Activated B cell treated with CpG ODN at 0.5 μM for 24 hours (primary cell): ENCODE data around the gene GRPEL1. TPM values are rescaled to one million over a fixed set of nuclear protein-coding genes. Genes with fewer than 3 reads are reported as not detected.

Experiments used
- ATAC-seq: fragments of 200-7000 bp; cut with Tn5 transposase; one replicate; pipeline ENCODE4 v1.10.0; 2021; ENCODE audit warnings: low read depth, mild to moderate bottlenecking, moderate library complexity
- CTCF ChIA-PET: fragments of 350-600 bp; sonication (Branson Sonifier 250); formaldehyde crosslinking; loops from one replicate; lab custom pipeline; 2021; ENCODE audit warnings: antibody characterized with exemption; lab: Charles Lee
- POLR2A ChIA-PET: fragments of 350-600 bp; sonication (Branson Sonifier 250); formaldehyde crosslinking; loops from one replicate; lab custom pipeline; 2021; ENCODE audit warnings: antibody characterized with exemption; lab: Charles Lee
- DNase-seq: peaks from one replicate; pipeline ENCODE4 v3.0.0; 2022
- H3K27ac Mint-ChIP-seq: one replicate; pipeline ENCODE4 v1.8.0; 2020; ENCODE audit warnings: mixed read lengths
- H3K27me3 Mint-ChIP-seq: one replicate; pipeline ENCODE4 v1.8.0; 2021; ENCODE audit warnings: mixed read lengths
- H3K36me3 Mint-ChIP-seq: one replicate; pipeline ENCODE4 v1.8.0; 2021; ENCODE audit warnings: low read depth, mixed read lengths
- H3K4me1 Mint-ChIP-seq: one replicate; pipeline ENCODE4 v1.8.0; 2021; ENCODE audit warnings: mixed read lengths
- H3K4me3 Mint-ChIP-seq: one replicate; pipeline ENCODE4 v1.8.0; 2020; ENCODE audit warnings: mild to moderate bottlenecking, mixed read lengths
- H3K9me3 Mint-ChIP-seq: one replicate; pipeline ENCODE4 v1.8.0; 2020; ENCODE audit warnings: mixed read lengths
- CTCF ChIP-seq: fragments of 200-600 bp; IDR thresholded peaks from one replicate; pipeline ENCODE4 v1.8.0; 2022; ENCODE audit warnings: antibody characterized with exemption, mild to moderate bottlenecking
- intact Hi-C: fragments of 100-400 bp; cut with micrococcal nuclease; formaldehyde crosslinking; loops from one replicate; pipeline ENCODE4 v1.15.1; 2024
- total RNA-seq: library from RNA; stranded (reverse); gene quantifications from 2 replicates; pipeline ENCODE4 v1.2.3, GENCODE V29; 2022

The GRPEL1 gene
- total RNA-seq, 1 donor from 2014 or later, result 31.8 TPM

GRCh38 chr4:7070729-7071511, 3.1 kb upstream of the GRPEL1 start:
- peaks cover 7% of the 10 kb centered on the region for H3K36me3 Mint-ChIP-seq
- DNase-seq (peak; percentile 80), ATAC-seq (peak; percentile 29)
- CTCF ChIA-PET, result interaction anchor here (0.6 to 6.9 kb wide), 28 partner anchors 12 to 821 kb away, joined by 3 to 77 read pairs (median 4); partner anchors contain the start of genes BLOC1S4, MRFAP1L1, TADA2B and TBC1D14
- H3K27me3 Mint-ChIP-seq, result no peaks in the 10 kb centered on the region
- H3K4me3 Mint-ChIP-seq, result no peak overlapping the region
- H3K27ac Mint-ChIP-seq, result no peak overlapping the region
- no peaks in the 10 kb centered on the region for H3K9me3 Mint-ChIP-seq
- intact Hi-C loops, result loop anchor here (1.0 to 5.0 kb wide), 4 partner anchors 97 to 351 kb away; no protein-coding TSS in a partner anchor
- TF ChIP-seq CTCF, result peak; percentile 90
- POLR2A ChIA-PET, result interaction anchor here (1.8 to 6.5 kb wide), 3 partner anchors 26 to 162 kb away, joined by 9 to 132 read pairs (median 13); partner anchors contain the start of genes TADA2B and TBC1D14
- peaks cover 30% of the 10 kb centered on the region for H3K4me1 Mint-ChIP-seq

- TF ChIP-seq CTCF, result no peak
- Mint-ChIP-seq H3K9me3 (no peaks in the 10 kb centered on the region), H3K4me1 (peaks cover 41% of the 10 kb centered on the region), H3K27me3 (no peaks in the 10 kb centered on the region), H3K4me3 (peak overlapping the region; percentile 95), H3K27ac (peak overlapping the region; percentile 90), H3K36me3 (peaks cover 22% of the 10 kb centered on the region)
- POLR2A ChIA-PET, result interaction anchor here (1.1 to 6.5 kb wide), 14 partner anchors 10 to 428 kb away, joined by 3 to 132 read pairs (median 12); partner anchors contain the start of genes BLOC1S4, MRFAP1, MRFAP1L1 and TADA2B
- no peak for ATAC-seq
- no peak for DNase-seq
- CTCF ChIA-PET, result interaction anchor here (1.0 to 6.9 kb wide), 6 partner anchors 25 to 350 kb away, joined by 5 to 77 read pairs (median 19); partner anchors contain the start of genes BLOC1S4, TADA2B and TBC1D14
- intact Hi-C loops, result loop anchor here (1.0 to 10.0 kb wide), 11 partner anchors 26 to 494 kb away; partner anchors contain the start of genes BLOC1S4, KIAA0232, MAN2B2 and MRFAP1
Observed at GRCh38 chr4:7068883-7069282, 1.0 kb upstream of the GRPEL1 start.

- H3K4me3 Mint-ChIP-seq, result peak overlapping the region; percentile 95
- peak overlapping the region; percentile 90 for H3K27ac Mint-ChIP-seq
- ChIA-PET POLR2A (interaction anchor here (0.5 to 6.5 kb wide), 23 partner anchors 9 to 799 kb away, joined by 3 to 132 read pairs (median 9); partner anchors contain the start of genes BLOC1S4, KIAA0232, MRFAP1 and MRFAP1L1), CTCF (interaction anchor here (1.0 to 6.9 kb wide), 5 partner anchors 25 to 350 kb away, joined by 4 to 77 read pairs (median 11); partner anchors contain the start of genes BLOC1S4 and TADA2B)
- peaks cover 27% of the 10 kb centered on the region for H3K36me3 Mint-ChIP-seq
- H3K4me1 Mint-ChIP-seq, result peaks cover 44% of the 10 kb centered on the region
- H3K27me3 Mint-ChIP-seq, result no peaks in the 10 kb centered on the region
- intact Hi-C loops, result loop anchor here (1.0 to 10.0 kb wide), 11 partner anchors 25 to 494 kb away; partner anchors contain the start of genes BLOC1S4, KIAA0232, MAN2B2 and MRFAP1
- TF ChIP-seq CTCF, result no peak
- peak; percentile 12 for ATAC-seq
- H3K9me3 Mint-ChIP-seq, result no peaks in the 10 kb centered on the region
- no peak for DNase-seq
Observed at GRCh38 chr4:7068279-7068842, 497 bp upstream of the GRPEL1 start.

GRCh38 chr4:7067126-7067451, 775 bp downstream of the GRPEL1 start:
- CTCF ChIA-PET, result interaction anchor here (1.2 to 6.9 kb wide), 4 partner anchors 22 to 348 kb away, joined by 6 to 77 read pairs (median 29); partner anchors contain the start of genes BLOC1S4 and TADA2B
- Mint-ChIP-seq H3K4me1 (peaks cover 44% of the 10 kb centered on the region), H3K36me3 (peaks cover 38% of the 10 kb centered on the region), H3K4me3 (peak overlapping the region; percentile 95), H3K9me3 (no peaks in the 10 kb centered on the region), H3K27ac (peak overlapping the region; percentile 79), H3K27me3 (no peaks in the 10 kb centered on the region)
- intact Hi-C loops, result loop anchor here (10.0 kb wide), 1 partner anchor 492 kb away; the partner anchor contains the start of gene MAN2B2
- TF ChIP-seq CTCF, result no peak
- ATAC-seq (no peak), DNase-seq (no peak)
- POLR2A ChIA-PET, result interaction anchor here (0.7 to 6.5 kb wide), 20 partner anchors 17 to 798 kb away, joined by 3 to 132 read pairs (median 9); partner anchors contain the start of genes BLOC1S4, KIAA0232, MRFAP1 and MRFAP1L1
